Heart right ventricle (tissue), 16 donors: ENCODE results near the gene DENND1A. TPM values are rescaled to one million over a fixed set of nuclear protein-coding genes. Genes with fewer than 3 reads are reported as not detected.
"Not testable (repeated sequence)": the region's sequence is repeated elsewhere in the genome, so short reads cannot be mapped to it uniquely, and the experiment has no call there.

Experiments
- ATAC-seq, 8 donors: fragments of 200-7000 bp; cut with Tn5 transposase; one replicate each; pipeline ENCODE4 v1.9.1; 2020; ENCODE audit warnings: mild to moderate bottlenecking in 8 of 8, moderate library complexity in 8 of 8, moderate number of reproducible peaks in 1 of 8
- DNase-seq, 2 donors: peaks; one replicate each; pipeline ENCODE4 v3.0.0-alpha.2; 2020
- H3K27ac ChIP-seq, 10 donors: fragments of 200-600 bp; sonication (generic) in 2 of 10; one replicate each; pipeline versions ENCODE4 v1.5.0 to v1.8.0; 2020 to 2022; ENCODE audit warnings: mild to moderate bottlenecking in 3 of 10
- H3K27me3 ChIP-seq, 7 donors: fragments of 200-600 bp; one replicate each; pipeline ENCODE4 v1.8.0; 2021 to 2022; ENCODE audit warnings: mild to moderate bottlenecking in 2 of 7
- H3K36me3 ChIP-seq, 9 donors: fragments of 200-600 bp; sonication (generic) in 1 of 9; one replicate each; pipeline versions ENCODE4 v1.5.0 to v1.8.0; 2020 to 2022; ENCODE audit warnings: mild to moderate bottlenecking in 2 of 9
- H3K4me1 ChIP-seq, 9 donors: fragments of 200-600 bp; sonication (generic) in 1 of 9; one replicate each; pipeline versions ENCODE4 v1.5.0 to v1.8.0; 2020 to 2022; ENCODE audit warnings: mild to moderate bottlenecking in 4 of 9
- H3K4me3 ChIP-seq, 10 donors: fragments of 200-600 bp; sonication (generic) in 2 of 10; one replicate each; pipeline versions ENCODE4 v1.5.0 to v1.8.0; 2020 to 2022; ENCODE audit warnings: mild to moderate bottlenecking in 7 of 10, moderate library complexity in 2 of 10
- H3K9me3 ChIP-seq, 11 donors: fragments of 200-600 bp in 10 of 11; sonication (generic) in 2 of 11; one replicate each; pipeline versions ENCODE4 v1.5.0 to v1.8.0; 2013 to 2022; ENCODE audit warnings: mild to moderate bottlenecking in 2 of 11, control low read depth in 1 of 11, moderate library complexity in 1 of 11
- WGBS, 2 donors: extraction: QIAGEN DNeasy Blood & Tissue Kit; methylation state at CpG; one replicate each; pipeline ENCODE4 v1.1.7; 2013; ENCODE audit warnings: inconsistent platforms in 1 of 2; 5-methylcytosine and 5-hydroxymethylcytosine counted together
- intact Hi-C, 10 donors: fragments of 100-400 bp; cut with DNase I; formaldehyde crosslinking; loops; one replicate each; pipeline versions ENCODE4 v1.11.1 to v1.14.2; 2022
- polyA plus RNA-seq, 2 donors: library from polyadenylated mRNA; stranded (reverse); fragments of 200-250 nt; gene quantifications; one replicate each; pipeline ENCODE4 v1.2.3, GENCODE V29; 2013
- total RNA-seq, 10 donors: library from RNA; stranded (reverse); fragmentation: NEBNext Ultra II Directional in 3 of 10; extraction: Animal tissue kit (Norgen Biotek cat#: 25700) in 3 of 10; gene quantifications; one replicate each; pipeline versions ENCODE4 v1.2.1 to v1.2.4, GENCODE V29; 2021 to 2023
- TF ChIP-seq, protein P1 (sequence below), 9 donors: fragments of 200-600 bp; sonication (generic) in 2 of 9; IDR thresholded peaks; one replicate each; pipeline versions ENCODE4 v1.5.0 to v1.8.0; 2021 to 2022; ENCODE audit warnings: antibody characterized with exemption in 9 of 9, mild to moderate bottlenecking in 5 of 9, moderate library complexity in 1 of 9
- donor health status: Arrhythmogenic right ventricular cardiomyopathy.
- donor health status: ischemic (EF 13 %, LVEDD 7.1; RV severe dilation, severe dysfunction).
- donor health status: healthy with polysubstance abuse.
- donor health status: DM: no; HTN: yes; CAD: no.
- donor health status: DM: no; HTN: no; CAD: no.
- donor health status: ischemic (EF 25% LVEDD 6.9; RV normal size, moderate dysfunction).
- donor health status: ischemic (EF 25% LVEDD 5.7; RV mildly dilated, moderate dysfunction).
- donor health status: healthy.
- donor health status: DM: yes; HTN: yes; CAD: no.
- donor health status: Ischemic cardiomyopathy.
- donor health status: ischemic (EF 35%, LVEDD 5.7; RV mildly dilated, moderate dysfunction).
- donor health status: nonischemic (EF 11% LVEDD 7.7; RV severe dilation, severe dysfunction).
- donor health status: DM: yes; HTN: yes; CAD: no.
- donor health status: PGD.
- donor health status: ischemic (EF 29% LVEDD 5.4; RV normal size, mild dysfunction).
- donor health status: nonischemic (EF 23%, LVEDD 6.1; RV moderate dilation, normal function).

Gene DENND1A
- total and polyA plus RNA-seq, 12 donors = 7.3 to 19.6 (median 12.2) TPM

DNA sequence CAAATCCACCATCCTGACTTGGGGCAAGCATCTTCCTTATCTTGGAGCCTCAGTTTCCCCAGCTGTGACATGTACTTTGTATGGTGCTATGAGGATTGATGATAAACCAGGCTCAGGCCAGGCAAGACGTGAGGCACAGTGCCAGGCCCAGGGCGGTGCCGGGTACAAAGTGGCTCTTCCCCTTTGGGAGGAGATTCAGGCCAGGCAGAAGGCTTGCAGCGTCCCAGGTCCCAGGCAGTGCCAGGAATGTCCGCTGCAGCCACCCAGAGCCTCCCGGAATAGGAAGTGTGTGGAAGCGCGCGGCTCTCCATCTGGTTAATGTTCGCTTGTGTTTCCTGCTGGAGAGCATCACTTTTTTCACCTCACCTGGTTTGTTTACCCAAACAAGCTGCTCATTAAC, 12.6 kb upstream of the DENND1A start:
- Histone ChIP-seq H3K36me3 (no peaks in the 10 kb centered on the region), H3K4me3 (no peak overlapping the region), H3K4me1 (no peaks in the 10 kb centered on the region), H3K27me3 (peaks cover 0 to 10% (median 0%) of the 10 kb centered on the region in 7 donors), H3K27ac (no peak overlapping the region), H3K9me3 (no peaks in the 10 kb centered on the region)
- WGBS, 2 donors = 80 to 82% methylated on average over 10 of the region's 10 CpGs
- ATAC-seq = peak in 2 of 8 donors; percentile 44 to 45
- TF ChIP-seq, protein P1, sequence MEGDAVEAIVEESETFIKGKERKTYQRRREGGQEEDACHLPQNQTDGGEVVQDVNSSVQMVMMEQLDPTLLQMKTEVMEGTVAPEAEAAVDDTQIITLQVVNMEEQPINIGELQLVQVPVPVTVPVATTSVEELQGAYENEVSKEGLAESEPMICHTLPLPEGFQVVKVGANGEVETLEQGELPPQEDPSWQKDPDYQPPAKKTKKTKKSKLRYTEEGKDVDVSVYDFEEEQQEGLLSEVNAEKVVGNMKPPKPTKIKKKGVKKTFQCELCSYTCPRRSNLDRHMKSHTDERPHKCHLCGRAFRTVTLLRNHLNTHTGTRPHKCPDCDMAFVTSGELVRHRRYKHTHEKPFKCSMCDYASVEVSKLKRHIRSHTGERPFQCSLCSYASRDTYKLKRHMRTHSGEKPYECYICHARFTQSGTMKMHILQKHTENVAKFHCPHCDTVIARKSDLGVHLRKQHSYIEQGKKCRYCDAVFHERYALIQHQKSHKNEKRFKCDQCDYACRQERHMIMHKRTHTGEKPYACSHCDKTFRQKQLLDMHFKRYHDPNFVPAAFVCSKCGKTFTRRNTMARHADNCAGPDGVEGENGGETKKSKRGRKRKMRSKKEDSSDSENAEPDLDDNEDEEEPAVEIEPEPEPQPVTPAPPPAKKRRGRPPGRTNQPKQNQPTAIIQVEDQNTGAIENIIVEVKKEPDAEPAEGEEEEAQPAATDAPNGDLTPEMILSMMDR (IDR thresholded peaks at IDR 0.05) = no peak
- no peak for DNase-seq
- intact Hi-C loops = no loop called here

DNA sequence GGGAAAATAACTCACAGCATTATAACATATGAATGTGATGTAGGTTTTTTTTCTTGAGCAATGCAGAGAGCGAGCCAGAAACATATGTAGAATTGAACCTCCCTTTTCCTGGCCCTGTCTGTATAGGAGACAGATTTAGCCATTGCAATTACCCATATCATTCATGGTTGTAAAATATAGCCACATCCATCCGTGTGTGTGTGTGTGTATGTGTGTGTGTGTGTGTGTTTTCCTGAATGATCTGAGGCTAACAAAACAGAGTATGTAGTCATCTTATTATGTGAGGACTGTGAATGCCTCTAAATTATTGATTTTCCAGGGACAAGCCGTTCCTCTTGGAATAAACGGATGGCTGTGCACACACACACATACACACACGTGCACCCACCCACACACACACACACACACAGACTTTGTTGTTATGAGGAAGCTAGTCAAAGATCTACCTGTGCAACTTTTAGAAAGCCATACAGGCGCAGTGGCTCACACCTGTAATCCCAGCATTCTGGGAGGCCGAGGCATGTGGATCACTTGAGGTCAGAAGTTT, 11.7 kb upstream of the DENND1A start:
- DNase-seq = no peak
- no peaks in the 10 kb centered on the region for H3K9me3 ChIP-seq
- no peaks in the 10 kb centered on the region for H3K36me3 ChIP-seq
- no peak for ATAC-seq
- peaks cover 0 to 10% (median 0%) of the 10 kb centered on the region in 7 donors for H3K27me3 ChIP-seq
- 73 to 80% methylated on average over 7 of the region's 7 CpGs for WGBS, 2 donors
- no peak overlapping the region for H3K4me3 ChIP-seq
- H3K4me1 ChIP-seq = no peaks in the 10 kb centered on the region
- TF ChIP-seq, protein P1 (IDR thresholded peaks at IDR 0.05) = no peak
- intact Hi-C loops = no loop called here
- H3K27ac ChIP-seq = no peak overlapping the region

DNA sequence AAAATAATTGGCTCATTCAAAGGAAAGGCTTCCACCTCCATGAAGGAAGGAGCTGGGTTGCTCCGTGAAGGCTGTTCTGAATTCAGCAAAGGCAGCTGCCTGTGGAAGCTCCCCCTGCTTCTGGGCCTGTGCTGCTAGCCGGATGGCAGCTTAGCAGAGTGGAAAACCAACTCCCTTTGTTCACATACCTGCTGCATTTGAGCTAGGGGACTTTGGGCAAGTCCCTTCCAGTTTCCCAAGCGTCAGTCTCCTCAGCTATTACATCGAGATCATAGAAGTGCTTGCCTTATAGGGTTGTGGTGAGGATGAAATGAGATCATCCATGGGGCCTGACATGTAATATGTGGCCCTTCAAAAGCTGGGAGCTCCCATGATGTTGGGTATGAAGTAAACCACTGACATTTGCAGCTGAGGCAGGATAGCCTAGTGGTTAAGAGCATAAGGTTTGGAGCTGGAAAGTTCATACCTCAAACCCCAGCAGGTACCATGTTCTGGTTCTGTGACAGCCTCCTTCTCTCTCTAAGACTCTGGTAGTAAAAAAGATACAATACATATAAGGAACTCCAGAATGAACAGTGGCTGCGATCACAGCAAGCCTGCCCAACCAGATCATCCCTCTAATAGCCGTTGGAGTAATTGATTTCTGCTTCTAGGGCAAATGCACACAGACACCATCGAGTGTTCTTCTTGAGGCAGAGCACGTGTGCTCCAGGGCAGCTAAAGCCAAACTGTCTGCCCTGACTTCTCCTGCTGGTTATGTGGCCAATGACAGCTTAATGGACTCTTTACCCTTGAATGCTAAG, 11.0 kb upstream of the DENND1A start:
- Histone ChIP-seq H3K27ac (no peak overlapping the region), H3K9me3 (no peaks in the 10 kb centered on the region), H3K4me1 (no peaks in the 10 kb centered on the region), H3K4me3 (no peak overlapping the region), H3K36me3 (no peaks in the 10 kb centered on the region), H3K27me3 (peaks cover 0 to 10% (median 0%) of the 10 kb centered on the region in 7 donors)
- TF ChIP-seq, protein P1 (IDR thresholded peaks at IDR 0.05) = no peak
- intact Hi-C loops = no loop called here
- WGBS, 2 donors = 83 to 90% methylated on average over 8 of the region's 8 CpGs
- ATAC-seq (no peak), DNase-seq (no peak)

DNA sequence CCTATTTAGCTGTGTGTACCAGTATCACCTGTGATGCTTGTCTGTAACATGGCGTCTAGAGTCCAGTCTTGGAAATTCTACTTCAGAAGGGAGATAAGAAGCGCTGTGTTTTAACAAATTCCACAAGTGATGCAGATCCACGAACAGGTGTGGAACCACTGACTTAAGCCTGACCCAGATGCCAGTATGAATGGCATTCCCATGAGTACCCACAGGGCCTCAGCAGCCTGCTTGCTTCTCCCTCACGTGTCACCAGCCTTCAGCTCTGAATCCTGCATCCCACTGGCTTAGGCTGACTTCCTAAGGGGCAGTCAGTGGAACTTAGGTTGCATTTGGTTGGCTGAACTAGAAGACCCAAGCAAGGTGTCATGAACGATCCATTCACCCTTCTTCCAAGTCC, 8.5 kb upstream of the DENND1A start:
- no peaks in the 10 kb centered on the region for H3K9me3 ChIP-seq
- intact Hi-C loops = no loop called here
- no peak overlapping the region for H3K4me3 ChIP-seq
- TF ChIP-seq, protein P1 (IDR thresholded peaks at IDR 0.05) = no peak
- no peaks in the 10 kb centered on the region for H3K4me1 ChIP-seq
- ATAC-seq = no peak
- peaks cover 0 to 10% (median 0%) of the 10 kb centered on the region in 7 donors for H3K27me3 ChIP-seq
- DNase-seq = no peak
- no peaks in the 10 kb centered on the region for H3K36me3 ChIP-seq
- no peak overlapping the region for H3K27ac ChIP-seq
- 89 to 91% methylated on average over 5 of the region's 5 CpGs for WGBS, 2 donors

DNA sequence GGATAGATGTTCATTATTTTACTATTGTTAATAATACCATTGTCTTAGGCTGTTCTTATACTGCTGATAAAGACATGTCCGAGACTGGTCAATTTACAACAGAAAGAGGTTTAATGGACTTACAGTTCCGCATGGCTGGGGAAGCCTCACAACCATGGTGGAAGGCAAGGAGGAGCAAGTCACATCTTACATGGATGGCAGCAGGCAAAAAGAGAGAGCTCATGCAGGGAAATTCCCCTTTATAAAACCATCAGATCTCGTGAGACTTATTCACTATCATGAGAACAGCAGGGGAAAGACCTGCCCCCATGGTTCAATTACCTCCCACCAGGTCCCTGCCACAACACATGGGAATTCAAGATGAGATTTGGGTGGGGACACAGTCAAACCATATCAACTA, 6.6 kb upstream of the DENND1A start:
- ATAC-seq, DNase-seq, H3K9me3 ChIP-seq, H3K4me3 ChIP-seq, H3K27ac ChIP-seq, H3K36me3 ChIP-seq, H3K4me1 ChIP-seq, intact Hi-C loops: not testable (repeated sequence)
- WGBS, 2 donors = 80 to 96% methylated on average over 3 of the region's 3 CpGs
- peaks cover 0 to 10% (median 0%) of the 10 kb centered on the region in 7 donors for H3K27me3 ChIP-seq
